ENCODE results near the gene PEX16. TPM values are rescaled to one million over a fixed set of nuclear protein-coding genes. Genes with fewer than 3 reads are reported as not detected.

The PEX16 gene
- total and polyA plus RNA-seq, 2 of the 13 experiments (the other 11 are each of a cell fraction or from before 2014, with no cell fraction given), result 12.5 to 21.8 TPM

GRCh38 chr11:45860764-45861510 is 56.7 kb downstream of the PEX16 start (continued):
- no peak for TF ChIP-seq PRDM15 (CRISPR knock-in tag; IDR thresholded peaks at IDR 0.05)
- no peak for TF ChIP-seq MAFG (CRISPR knock-in tag; IDR thresholded peaks at IDR 0.05)
- TF ChIP-seq AKNA (CRISPR knock-in tag; IDR thresholded peaks at IDR 0.05; ENCODE audit: borderline replicate concordance), result no peak
- TF ChIP-seq ZNF709 (CRISPR knock-in tag; IDR thresholded peaks at IDR 0.05), result no peak
- no peak for TF ChIP-seq FOXK2 (IDR thresholded peaks at IDR 0.05)
- no peak for TF ChIP-seq ZBTB7B (CRISPR knock-in tag; IDR thresholded peaks at IDR 0.05)
